ENCODE measurements around the gene ANAPC2. TPM values are rescaled to one million over a fixed set of nuclear protein-coding genes. Genes with fewer than 3 reads are reported as not detected.
A peak's percentile ranks its signal among the peaks of the same experiment; 100 is the strongest.

ANAPC2 gene
- total and polyA plus RNA-seq, 9 donors, result 8.0 to 61.5 (median 50.6) TPM

DNA sequence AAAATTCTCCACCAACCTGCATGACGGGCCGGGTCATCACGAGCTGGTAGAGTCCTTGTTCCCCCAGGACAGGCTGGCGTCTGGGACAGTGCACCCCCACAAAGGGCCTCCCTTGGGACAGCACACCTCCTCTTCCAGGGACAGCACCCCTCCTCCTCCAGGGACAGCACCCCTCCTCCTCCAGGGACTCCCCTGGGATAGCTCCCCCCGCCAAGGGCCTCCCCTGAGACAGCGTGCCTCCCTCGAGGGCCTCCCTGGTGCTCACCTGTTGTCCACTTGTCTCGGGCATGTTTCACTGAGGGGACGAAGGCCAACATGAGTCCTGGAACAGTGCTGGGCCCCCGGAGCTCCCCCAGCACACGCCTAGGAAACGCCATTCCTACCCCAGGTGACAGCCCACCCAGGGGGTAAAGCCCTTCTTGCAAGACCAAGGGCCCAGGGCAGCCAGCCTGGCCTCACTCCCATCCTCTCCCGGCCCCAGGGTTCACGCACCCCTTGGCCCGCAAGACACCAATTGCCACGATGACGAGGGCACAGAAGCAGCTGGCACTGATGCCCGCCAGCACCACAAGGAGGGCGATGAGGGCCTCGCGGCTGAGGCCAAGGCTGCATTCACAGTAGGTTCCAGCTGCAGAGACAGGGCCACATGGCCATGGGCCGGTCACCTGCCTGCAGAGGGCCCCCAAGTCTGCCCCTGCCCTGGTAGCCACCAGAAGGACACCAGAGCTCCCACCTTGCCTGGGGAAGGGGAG lies 17.0 kb downstream of the ANAPC2 start:
- TF ChIP-seq EP300 (IDR thresholded peaks at IDR 0.05), result no peak
- TF ChIP-seq, protein P1, sequence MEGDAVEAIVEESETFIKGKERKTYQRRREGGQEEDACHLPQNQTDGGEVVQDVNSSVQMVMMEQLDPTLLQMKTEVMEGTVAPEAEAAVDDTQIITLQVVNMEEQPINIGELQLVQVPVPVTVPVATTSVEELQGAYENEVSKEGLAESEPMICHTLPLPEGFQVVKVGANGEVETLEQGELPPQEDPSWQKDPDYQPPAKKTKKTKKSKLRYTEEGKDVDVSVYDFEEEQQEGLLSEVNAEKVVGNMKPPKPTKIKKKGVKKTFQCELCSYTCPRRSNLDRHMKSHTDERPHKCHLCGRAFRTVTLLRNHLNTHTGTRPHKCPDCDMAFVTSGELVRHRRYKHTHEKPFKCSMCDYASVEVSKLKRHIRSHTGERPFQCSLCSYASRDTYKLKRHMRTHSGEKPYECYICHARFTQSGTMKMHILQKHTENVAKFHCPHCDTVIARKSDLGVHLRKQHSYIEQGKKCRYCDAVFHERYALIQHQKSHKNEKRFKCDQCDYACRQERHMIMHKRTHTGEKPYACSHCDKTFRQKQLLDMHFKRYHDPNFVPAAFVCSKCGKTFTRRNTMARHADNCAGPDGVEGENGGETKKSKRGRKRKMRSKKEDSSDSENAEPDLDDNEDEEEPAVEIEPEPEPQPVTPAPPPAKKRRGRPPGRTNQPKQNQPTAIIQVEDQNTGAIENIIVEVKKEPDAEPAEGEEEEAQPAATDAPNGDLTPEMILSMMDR (IDR thresholded peaks at IDR 0.05), result no peak
- TF ChIP-seq POLR2A (IDR thresholded peaks at IDR 0.05), result no peak
- intact Hi-C loops (cut with DNase I), result no loop called here
- Histone ChIP-seq H3K36me3 (no peaks in the 10 kb centered on the region), H3K4me3 (no peak overlapping the region), H3K27me3 (peaks cover 12% of the 10 kb centered on the region), H3K27ac (no peak overlapping the region), H3K9me3 (no peaks in the 10 kb centered on the region), H3K4me1 (ENCODE audit: insufficient read depth) (peaks cover 14% of the 10 kb centered on the region)
- DNase-seq, result no peak
- WGBS, 3 donors, result 73 to 80% (median 75%) methylated on average over 15 to 22 of the region's 22 CpGs

DNA sequence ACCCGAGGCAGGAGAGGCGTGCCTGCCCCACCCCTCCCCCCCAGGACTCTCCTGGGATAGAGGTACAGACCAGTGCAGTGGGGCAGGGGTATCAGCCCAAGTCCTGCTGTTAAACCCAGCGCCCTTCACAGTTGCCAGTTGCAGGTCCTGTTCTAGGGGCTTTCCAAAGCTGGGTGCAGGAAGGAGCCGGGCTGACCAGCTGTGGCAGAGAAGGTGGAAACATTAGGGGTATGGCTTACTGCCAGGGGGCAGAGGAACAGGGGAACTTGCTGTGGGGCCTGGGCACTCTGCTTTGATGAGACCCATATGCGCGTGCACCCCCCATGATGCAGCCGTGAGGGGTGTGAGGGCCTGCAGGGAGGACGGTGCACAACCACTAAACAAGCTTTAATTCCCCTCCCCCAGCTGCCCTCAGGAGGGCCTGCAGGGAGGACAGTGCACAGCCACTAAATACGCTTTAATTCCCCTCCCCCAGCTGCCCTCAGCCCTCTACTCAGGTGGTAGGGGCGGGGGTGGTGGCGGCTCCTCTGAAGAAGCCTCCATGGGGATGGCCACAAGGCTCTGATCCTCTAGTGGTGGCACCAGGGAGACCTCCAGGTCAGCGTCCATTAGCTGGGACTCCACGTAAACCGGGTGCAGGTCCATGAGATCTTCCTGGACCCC lies 17.7 kb downstream of the ANAPC2 start:
- 30 to 43% (median 38%) methylated on average over 14 of the region's 14 CpGs for WGBS, 3 donors
- Histone ChIP-seq H3K4me3 (no peak overlapping the region), H3K36me3 (no peaks in the 10 kb centered on the region), H3K9me3 (no peaks in the 10 kb centered on the region), H3K27ac (no peak overlapping the region), H3K4me1 (ENCODE audit: insufficient read depth) (peaks cover 14% of the 10 kb centered on the region), H3K27me3 (peaks cover 18% of the 10 kb centered on the region)
- intact Hi-C loops (cut with DNase I), result no loop called here
- DNase-seq, result no peak
- TF ChIP-seq, protein P1 (IDR thresholded peaks at IDR 0.05), result no peak
- TF ChIP-seq EP300 (IDR thresholded peaks at IDR 0.05) (no peak), POLR2A (IDR thresholded peaks at IDR 0.05) (no peak)

DNA sequence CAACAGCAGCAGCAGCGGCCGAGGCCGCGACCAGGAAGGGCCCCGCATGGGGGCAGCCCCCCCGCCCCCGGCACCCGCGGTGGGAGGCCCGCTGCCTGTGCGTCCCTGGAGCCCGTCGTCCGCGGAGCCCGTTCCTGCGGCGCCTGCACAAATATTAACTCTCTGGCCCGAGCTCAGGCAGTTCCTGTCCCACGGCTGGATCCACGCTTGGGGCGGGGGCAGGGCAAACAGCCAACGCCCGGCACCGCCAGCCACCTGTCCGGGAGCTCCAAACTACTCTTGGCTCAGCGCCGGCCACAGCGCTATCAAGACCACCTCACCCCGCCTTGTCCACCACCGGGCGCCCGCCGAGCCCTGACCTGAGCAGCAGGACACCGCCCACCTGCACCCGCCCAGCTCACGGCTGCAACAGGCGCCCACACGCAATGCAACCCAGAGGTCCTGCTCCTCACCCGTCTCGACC lies 18.4 kb downstream of the ANAPC2 start, which contains the start of gene LRRC26:
Gene LRRC26, minus strand, starts transcription at position 156 of the 463 bp plus-strand sequence. Its CDS starts 108 bp downstream, at position 48.
- H3K4me3 ChIP-seq, result peak within 1 kb of the TSS; percentile 18
- H3K27ac ChIP-seq, result no peak within 1 kb of the TSS
- intact Hi-C loops (cut with DNase I), result no loop called here
- WGBS, 3 donors, result 4 to 9% (median 5%) methylated on average over 36 to 41 of the region's 41 CpGs
- H3K4me1 ChIP-seq (ENCODE audit: insufficient read depth), result peaks cover 14% of the 10 kb centered on the region
- no peaks in the 10 kb centered on the region for H3K9me3 ChIP-seq
- H3K36me3 ChIP-seq, result no peaks in the 10 kb centered on the region
- TF ChIP-seq EP300 (IDR thresholded peaks at IDR 0.05) (no peak), POLR2A (IDR thresholded peaks at IDR 0.05) (no peak)
- TF ChIP-seq, protein P1 (IDR thresholded peaks at IDR 0.05), result no peak
- peaks cover 21% of the 10 kb centered on the region for H3K27me3 ChIP-seq
- no peak for DNase-seq

DNA sequence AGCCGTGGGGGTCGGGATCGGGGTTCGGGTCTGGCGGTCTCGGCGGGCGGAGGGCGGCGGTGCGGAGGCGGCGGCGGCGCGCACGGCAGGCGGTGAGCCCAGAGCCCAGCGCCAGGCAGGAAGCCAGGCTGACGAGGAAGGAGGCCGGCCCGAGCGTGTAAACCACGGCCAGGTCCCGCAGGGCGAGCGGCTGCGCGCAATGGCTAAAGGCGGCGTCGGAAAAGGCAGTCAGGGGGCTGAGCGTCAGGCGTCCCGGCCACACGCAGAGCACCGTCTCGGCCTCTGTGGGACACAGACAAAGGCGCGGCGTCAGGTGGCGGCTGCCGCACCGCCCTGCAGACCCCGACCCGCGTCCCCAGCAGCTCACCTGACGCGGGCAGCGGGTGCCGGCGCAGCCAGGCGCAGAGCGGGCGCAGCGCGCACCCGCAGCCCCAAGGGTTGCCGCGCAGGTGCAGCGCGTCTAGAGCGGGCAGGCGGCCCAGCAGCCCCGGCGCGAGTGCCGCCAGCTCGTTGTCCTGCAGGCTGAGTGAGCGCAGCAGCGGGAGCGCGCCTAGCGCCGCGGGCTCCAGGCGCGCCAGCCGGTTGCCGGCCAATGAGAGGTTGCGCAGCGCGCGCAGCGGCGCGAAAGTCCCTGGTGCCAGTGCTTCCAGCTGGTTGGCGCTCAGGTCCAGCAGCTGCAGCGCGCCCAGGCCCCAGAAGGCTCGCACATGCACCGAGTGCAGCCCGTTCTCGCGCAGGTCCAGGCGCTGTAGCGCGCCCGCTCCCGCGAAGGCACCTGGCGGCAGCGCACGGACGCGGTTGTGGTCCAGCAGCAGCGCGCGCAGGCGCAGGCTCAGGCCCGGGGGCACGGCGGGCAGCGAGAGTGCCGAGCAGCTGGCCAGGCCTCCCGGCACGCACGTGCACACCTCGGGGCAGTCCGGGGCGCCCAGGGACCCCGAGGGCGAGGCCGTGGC lies 19.2 kb downstream of the ANAPC2 start:
- peak overlapping the region; percentile 18 for H3K4me3 ChIP-seq
- 1% methylated on average over 56 to 124 of the region's 124 CpGs for WGBS, 3 donors
- H3K27ac ChIP-seq, result no peak overlapping the region
- peaks cover 14% of the 10 kb centered on the region for H3K4me1 ChIP-seq (ENCODE audit: insufficient read depth)
- no peaks in the 10 kb centered on the region for H3K36me3 ChIP-seq
- peaks cover 25% of the 10 kb centered on the region for H3K27me3 ChIP-seq
- intact Hi-C loops (cut with DNase I), result no loop called here
- DNase-seq, result no peak
- TF ChIP-seq POLR2A (IDR thresholded peaks at IDR 0.05) (no peak), EP300 (IDR thresholded peaks at IDR 0.05) (no peak)
- TF ChIP-seq, protein P1 (IDR thresholded peaks at IDR 0.05), result no peak
- H3K9me3 ChIP-seq, result no peaks in the 10 kb centered on the region

All from ovary (tissue), 9 donors.